ENCODE measurements around the gene ESRRA. TPM values are rescaled to one million over a fixed set of nuclear protein-coding genes. Genes with fewer than 3 reads are reported as not detected.

Gene ESRRA
- total and polyA plus RNA-seq, 9 of the 15 experiments (the other 6 are each of a cell fraction or from before 2014, with no cell fraction given) = 0.27 to 89.7 (median 23.7) TPM

GRCh38 chr11:64355078-64355940 lies 50.0 kb downstream of the ESRRA start (continued):
- TF ChIP-seq ATF1 (CRISPR knock-in tag; IDR thresholded peaks at IDR 0.05) (no peak), ATF1 (tag; IDR thresholded peaks at IDR 0.05) (peak; percentile 72), TAF1 (IDR thresholded peaks at IDR 0.05; ENCODE audit: control insufficient read depth, extremely low read depth, insufficient read depth, low read length, severe bottlenecking) (no peak), NFYB (IDR thresholded peaks at IDR 0.05; ENCODE audit: extremely low read depth, insufficient read length) (no peak), GATAD2A (IDR thresholded peaks at IDR 0.05) (peak; percentile 96; the same call in 1 of the 2 replicates), PHB2 (IDR thresholded peaks at IDR 0.05; ENCODE audit: low read depth) (no peak), CTBP1 (IDR thresholded peaks at IDR 0.05; ENCODE audit: borderline replicate concordance) (peak; percentile 78; the same call in 1 of the 2 replicates), RERE (CRISPR knock-in tag; IDR thresholded peaks at IDR 0.05; ENCODE audit: borderline replicate concordance) (no peak), CBFA2T2 (conservative IDR thresholded peaks at IDR 0.05) (no peak), EGR1 (conservative IDR thresholded peaks at IDR 0.05) (no peak), SMAD1 (IDR thresholded peaks at IDR 0.05; ENCODE audit: low read depth, low read length, partially characterized antibody) (no peak), POLR2AphosphoS2 (IDR thresholded peaks at IDR 0.05; ENCODE audit: low read length) (no peak), TEAD4 (IDR thresholded peaks at IDR 0.05; ENCODE audit: low read length) (peak; percentile 35; the same call in 1 of the 2 replicates), TEAD4 (CRISPR knock-in tag; IDR thresholded peaks at IDR 0.05; ENCODE audit: borderline replicate concordance) (no peak), ZNF512 (tag; IDR thresholded peaks at IDR 0.05) (no peak), KDM2B (CRISPR knock-in tag; IDR thresholded peaks at IDR 0.05) (no peak), ZNF75A (CRISPR knock-in tag; IDR thresholded peaks at IDR 0.05) (no peak), GTF3C2 (IDR thresholded peaks at IDR 0.05; ENCODE audit: borderline replicate concordance, extremely low read depth, insufficient read length) (no peak), ZNF589 (CRISPR knock-in tag; IDR thresholded peaks at IDR 0.05; ENCODE audit: low read depth) (no peak)
